GM12874 (cell line): ENCODE data around the gene ADGRV1.

Source experiments
- CTCF ChIP-seq: IDR thresholded peaks from 2 replicates; pipeline ENCODE4 v1.5.1; 2011; ENCODE audit warnings: low read depth, mild to moderate bottlenecking, control low read depth, low read length, moderate library complexity; ENCODE audit not compliant: insufficient read depth

The ADGRV1 gene

GRCh38 chr5:90657788-90658187 is 99.2 kb downstream of the ADGRV1 start:
- TF ChIP-seq CTCF, result no peak

DNA sequence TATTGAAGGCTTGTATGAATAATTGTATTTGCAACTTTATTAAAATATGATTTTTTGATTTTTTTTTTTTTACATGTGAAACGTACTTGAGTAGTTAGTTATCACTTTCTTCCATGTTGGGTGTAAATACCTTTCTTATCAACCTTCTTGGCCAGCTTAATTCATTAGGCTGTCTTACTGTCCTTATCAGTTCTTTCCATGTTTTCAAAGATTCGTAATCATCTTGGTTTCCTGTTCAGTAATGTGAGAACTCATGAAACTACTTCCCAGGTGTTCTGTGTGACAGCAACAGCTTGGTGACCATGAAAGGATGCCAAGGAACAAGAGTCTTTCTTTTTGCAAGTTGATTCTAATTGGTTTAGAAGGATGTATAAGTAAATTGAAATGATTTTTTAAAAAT is 100.0 kb downstream of the ADGRV1 start:
- TF ChIP-seq CTCF, result no peak

DNA sequence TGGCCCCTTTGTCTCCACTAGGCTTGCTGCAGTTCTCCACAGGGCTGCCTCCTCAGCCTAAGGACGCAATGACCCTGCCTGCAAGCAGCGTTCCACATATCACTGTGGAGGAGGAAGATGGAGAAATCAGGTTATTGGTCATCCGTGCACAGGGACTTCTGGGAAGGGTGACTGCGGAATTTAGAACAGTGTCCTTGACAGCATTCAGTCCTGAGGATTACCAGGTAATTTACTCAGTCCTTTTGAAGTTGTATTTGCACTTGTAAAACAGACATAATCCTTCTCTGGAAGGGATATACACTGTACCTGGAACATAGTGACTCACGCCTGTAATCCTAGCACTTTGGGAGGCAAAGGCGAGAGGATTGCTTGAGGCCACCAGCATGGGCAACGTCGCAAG is 116.6 kb downstream of the ADGRV1 start:
- TF ChIP-seq CTCF, result no peak

- no peak for TF ChIP-seq CTCF
These were observed 122.4 kb downstream of the ADGRV1 start for GRCh38 chr5:90680921-90681563.

- TF ChIP-seq CTCF, result no peak
These were observed 123.7 kb downstream of the ADGRV1 start for GRCh38 chr5:90682278-90682677.

GRCh38 chr5:90685425-90686022 is 126.9 kb downstream of the ADGRV1 start:
- no peak for TF ChIP-seq CTCF

DNA sequence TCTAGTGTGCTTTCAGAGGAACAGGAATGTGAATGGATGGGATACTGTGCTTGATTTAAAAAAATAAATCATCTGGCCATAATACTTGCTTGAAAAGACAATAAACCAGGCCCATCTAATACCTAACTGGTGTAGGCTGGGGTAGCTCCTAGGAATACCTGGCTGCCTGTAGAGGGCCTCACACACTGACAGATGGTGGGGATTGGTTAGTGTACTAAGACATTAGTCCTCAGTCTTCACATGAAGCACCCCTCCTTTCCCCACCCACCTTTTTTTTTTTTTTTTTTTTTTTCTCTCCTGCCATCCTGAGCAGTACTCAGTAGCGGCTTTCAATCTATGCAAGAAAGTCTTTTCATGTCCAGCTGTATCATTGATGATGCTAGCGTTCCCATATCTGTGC is 130.5 kb downstream of the ADGRV1 start:
- no peak for TF ChIP-seq CTCF
